Endodermal cell (in vitro differentiated cells): ENCODE measurements around the gene UBE2E1. TPM values are rescaled to one million over a fixed set of nuclear protein-coding genes. Genes with fewer than 3 reads are reported as not detected.

Experiments used
- DNase-seq: peaks from one replicate; pipeline ENCODE4 v3.0.0-alpha.2; 2017
- H3K27ac ChIP-seq: 2 replicates; pipeline ENCODE4 v1.5.1; 2013; ENCODE audit warnings: mild to moderate bottlenecking, low read depth, low read length, moderate library complexity
- H3K27me3 ChIP-seq: 2 replicates; pipeline ENCODE4 v1.6.1; 2013; ENCODE audit warnings: mild to moderate bottlenecking, low read length, moderate library complexity; ENCODE audit not compliant: insufficient read depth, control insufficient read depth, poor library complexity, severe bottlenecking
- H3K36me3 ChIP-seq: 2 replicates; pipeline ENCODE4 v1.7.0; 2013; ENCODE audit warnings: mild to moderate bottlenecking, low read length, moderate library complexity; ENCODE audit not compliant: control insufficient read depth, insufficient read depth
- H3K4me1 ChIP-seq: one replicate; pipeline ENCODE4 v1.7.0; 2013; ENCODE audit warnings: low read length; ENCODE audit not compliant: control insufficient read depth, insufficient read depth
- H3K4me3 ChIP-seq: 2 replicates; pipeline ENCODE4 v1.5.1; 2013; ENCODE audit warnings: mild to moderate bottlenecking, low read length, moderate library complexity
- H3K9ac ChIP-seq: 2 replicates; pipeline ENCODE4 v1.6.1; 2013; ENCODE audit warnings: mild to moderate bottlenecking, low read length, moderate library complexity; ENCODE audit not compliant: poor library complexity, severe bottlenecking; ENCODE audit errors: extremely low read depth
- H3K9me3 ChIP-seq: 2 replicates; pipeline ENCODE4 v1.6.1; 2013; ENCODE audit warnings: mild to moderate bottlenecking, low read length, moderate library complexity; ENCODE audit not compliant: control insufficient read depth
- H3K27ac Mint-ChIP-seq: 2 replicates; pipeline ENCODE4 v1.8.0; 2020; ENCODE audit warnings: mixed read lengths
- H3K27me3 Mint-ChIP-seq: 2 replicates; pipeline ENCODE4 v1.8.0; 2021; ENCODE audit warnings: mild to moderate bottlenecking, mixed read lengths; ENCODE audit not compliant: insufficient read depth
- H3K36me3 Mint-ChIP-seq: 2 replicates; pipeline ENCODE4 v1.8.0; 2020; ENCODE audit warnings: low read depth, mixed read lengths
- H3K4me1 Mint-ChIP-seq: 2 replicates; pipeline ENCODE4 v1.8.0; 2020; ENCODE audit warnings: mixed read lengths
- H3K4me3 Mint-ChIP-seq: 2 replicates; pipeline ENCODE4 v1.8.0; 2020; ENCODE audit warnings: mild to moderate bottlenecking, moderate library complexity, mixed read lengths
- H3K9me3 Mint-ChIP-seq: 2 replicates; pipeline ENCODE4 v1.8.0; 2020; ENCODE audit warnings: mild to moderate bottlenecking, mixed read lengths
- WGBS, 2 experiments: methylation state at CpG; one replicate each; pipeline versions ENCODE4 v1.1.5 to v1.1.7; 2013; ENCODE audit warnings: missing lambda C conversion rate in 2 of 2, mixed read lengths in 1 of 2; ENCODE audit not compliant: insufficient coverage in 1 of 2, insufficient read length in 1 of 2; 5-methylcytosine and 5-hydroxymethylcytosine counted together
- total RNA-seq, 2 donors: library from RNA; stranded (reverse); fragmentation: NEBNext Ultra II Directional in 1 of 2; extraction: Animal tissue kit (Norgen Biotek cat#: 25700) in 1 of 2; gene quantifications; 2 replicates in 1 of 2; 3 replicates in 1 of 2; pipeline ENCODE4 v1.2.1, GENCODE V29; 2021
- TF ChIP-seq, protein P1 (sequence below): fragments of 200-600 bp; sonication (generic); conservative IDR thresholded peaks from 2 replicates; pipeline ENCODE4 v1.5.0; 2021; ENCODE audit warnings: antibody characterized with exemption, mild to moderate bottlenecking

UBE2E1 gene
- total RNA-seq, 2 donors from 2014 or later = 112 to 120 TPM

DNA sequence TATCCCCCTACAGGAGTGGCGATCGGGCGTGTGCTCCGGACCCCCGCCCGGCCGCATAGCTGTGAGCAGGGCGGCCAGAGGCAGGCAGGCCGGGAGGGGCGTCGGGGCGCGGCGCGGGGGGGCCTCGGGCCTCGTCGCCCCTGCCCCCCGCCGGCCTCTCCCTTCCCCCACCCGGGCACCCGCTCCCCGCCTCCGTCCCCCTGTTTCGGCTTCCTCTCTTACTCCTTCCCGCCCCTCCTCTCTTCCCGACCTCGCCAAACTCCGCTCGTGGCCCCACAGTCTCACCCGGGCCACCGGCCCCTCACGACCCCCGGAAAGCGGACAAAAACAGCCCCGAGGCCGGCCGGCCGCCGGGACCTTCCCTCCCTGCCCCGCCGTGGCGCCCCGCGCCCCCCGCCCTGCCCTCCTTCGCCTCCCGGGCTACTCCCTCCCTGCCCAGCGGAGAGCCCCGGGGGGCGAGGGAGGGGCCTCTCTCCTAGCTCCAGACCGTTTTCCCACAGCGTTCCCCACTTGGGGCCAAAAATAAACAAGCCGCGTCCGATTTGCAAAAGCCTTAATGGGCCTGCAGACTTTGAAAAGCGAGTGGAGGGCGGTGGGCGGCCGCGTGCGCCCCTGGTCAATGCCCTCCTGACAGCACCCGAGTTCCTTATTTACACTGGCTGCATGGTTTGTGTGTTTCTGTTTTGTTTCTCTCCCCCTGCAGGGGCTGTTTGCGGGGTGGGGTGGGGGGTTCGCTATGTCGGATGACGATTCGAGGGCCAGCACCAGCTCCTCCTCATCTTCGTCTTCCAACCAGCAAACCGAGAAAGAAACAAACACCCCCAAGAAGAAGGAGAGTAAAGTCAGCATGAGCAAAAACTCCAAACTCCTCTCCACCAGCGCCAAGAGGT, 1.0 kb downstream of the UBE2E1 start:
- Mint-ChIP-seq H3K9me3 (no peaks in the 10 kb centered on the region), H3K4me1 (peaks cover 47% of the 10 kb centered on the region), H3K4me3 (peak overlapping the region; percentile 91), H3K27ac (peak overlapping the region; percentile 92), H3K36me3 (peaks cover 17% of the 10 kb centered on the region), H3K27me3 (peaks cover 3% of the 10 kb centered on the region)
- TF ChIP-seq, protein P1, sequence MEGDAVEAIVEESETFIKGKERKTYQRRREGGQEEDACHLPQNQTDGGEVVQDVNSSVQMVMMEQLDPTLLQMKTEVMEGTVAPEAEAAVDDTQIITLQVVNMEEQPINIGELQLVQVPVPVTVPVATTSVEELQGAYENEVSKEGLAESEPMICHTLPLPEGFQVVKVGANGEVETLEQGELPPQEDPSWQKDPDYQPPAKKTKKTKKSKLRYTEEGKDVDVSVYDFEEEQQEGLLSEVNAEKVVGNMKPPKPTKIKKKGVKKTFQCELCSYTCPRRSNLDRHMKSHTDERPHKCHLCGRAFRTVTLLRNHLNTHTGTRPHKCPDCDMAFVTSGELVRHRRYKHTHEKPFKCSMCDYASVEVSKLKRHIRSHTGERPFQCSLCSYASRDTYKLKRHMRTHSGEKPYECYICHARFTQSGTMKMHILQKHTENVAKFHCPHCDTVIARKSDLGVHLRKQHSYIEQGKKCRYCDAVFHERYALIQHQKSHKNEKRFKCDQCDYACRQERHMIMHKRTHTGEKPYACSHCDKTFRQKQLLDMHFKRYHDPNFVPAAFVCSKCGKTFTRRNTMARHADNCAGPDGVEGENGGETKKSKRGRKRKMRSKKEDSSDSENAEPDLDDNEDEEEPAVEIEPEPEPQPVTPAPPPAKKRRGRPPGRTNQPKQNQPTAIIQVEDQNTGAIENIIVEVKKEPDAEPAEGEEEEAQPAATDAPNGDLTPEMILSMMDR = no peak
- H3K27ac ChIP-seq = peak overlapping the region; percentile 36
- H3K36me3 ChIP-seq = peaks cover 17% of the 10 kb centered on the region
- H3K27me3 ChIP-seq = no peaks in the 10 kb centered on the region
- peak; percentile 81 for DNase-seq
- H3K4me3 ChIP-seq = peak overlapping the region; percentile 87
- H3K9me3 ChIP-seq = no peaks in the 10 kb centered on the region
- H3K4me1 ChIP-seq = peaks cover 10% of the 10 kb centered on the region
- 0 to 1% methylated on average over 10 to 69 of the region's 71 CpGs for WGBS, 2 experiments
- peak overlapping the region; percentile 48 for H3K9ac ChIP-seq

DNA sequence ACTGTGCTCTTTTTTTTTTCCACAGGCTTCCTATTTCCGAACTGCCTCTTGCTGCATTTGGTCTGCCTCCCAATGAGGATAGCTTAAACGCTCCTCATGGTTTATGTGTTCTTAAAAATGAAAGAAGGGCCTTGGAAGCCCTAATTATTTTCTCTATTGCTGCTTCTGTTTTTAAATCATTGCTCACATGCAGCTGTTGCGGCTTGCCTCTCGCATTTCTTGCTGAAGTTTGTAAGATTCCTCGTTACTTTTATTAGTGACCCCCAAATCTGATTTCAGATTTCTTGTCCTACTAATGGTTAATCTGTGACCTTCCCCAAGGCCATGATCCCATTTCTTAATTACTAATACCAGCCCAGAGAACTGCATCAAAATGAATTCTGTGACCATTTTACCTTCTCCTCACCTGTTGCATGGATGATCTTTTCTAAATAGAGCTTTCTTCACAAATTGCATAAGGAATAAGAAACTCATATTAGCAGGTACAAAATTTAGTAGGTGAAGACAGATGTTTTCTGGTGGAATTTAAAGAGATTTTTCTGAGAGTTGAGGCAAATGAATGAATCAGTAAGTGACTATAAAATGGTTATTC, 1.8 kb downstream of the UBE2E1 start:
- no peaks in the 10 kb centered on the region for H3K27me3 ChIP-seq
- Mint-ChIP-seq H3K4me3 (peak overlapping the region; percentile 91), H3K4me1 (peaks cover 54% of the 10 kb centered on the region), H3K36me3 (peaks cover 24% of the 10 kb centered on the region), H3K27me3 (peaks cover 3% of the 10 kb centered on the region), H3K9me3 (no peaks in the 10 kb centered on the region), H3K27ac (peak overlapping the region; percentile 92)
- peaks cover 10% of the 10 kb centered on the region for H3K4me1 ChIP-seq
- H3K4me3 ChIP-seq = peak overlapping the region; percentile 87
- peak overlapping the region; percentile 48 for H3K9ac ChIP-seq
- WGBS, 2 experiments = 37 to 42% methylated on average over 4 to 5 of the region's 5 CpGs
- no peaks in the 10 kb centered on the region for H3K9me3 ChIP-seq
- peaks cover 24% of the 10 kb centered on the region for H3K36me3 ChIP-seq
- no peak for DNase-seq
- H3K27ac ChIP-seq = no peak overlapping the region
- TF ChIP-seq, protein P1 = no peak

DNA sequence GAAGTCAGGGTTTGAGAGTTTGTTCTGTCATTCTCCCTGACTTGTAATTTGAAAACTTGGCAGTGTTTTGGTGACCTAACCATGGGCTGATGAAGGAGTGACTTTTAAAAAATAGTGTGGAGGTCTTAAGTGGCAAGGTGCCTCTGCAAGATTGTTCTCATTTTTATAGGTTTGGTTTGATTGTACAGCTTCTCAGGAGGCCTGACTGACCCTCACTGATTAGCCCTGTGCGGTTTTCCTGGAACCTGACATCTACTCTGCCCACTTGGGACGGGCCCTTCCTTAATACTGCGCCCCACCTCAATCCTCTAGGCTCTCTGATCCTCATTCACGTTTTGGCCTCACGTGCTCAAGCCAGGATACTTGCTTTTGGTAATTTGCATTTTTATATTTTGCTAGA, 2.8 kb downstream of the UBE2E1 start:
- H3K4me3 ChIP-seq = peak overlapping the region; percentile 87
- no peaks in the 10 kb centered on the region for H3K27me3 ChIP-seq
- TF ChIP-seq, protein P1 = no peak
- peaks cover 57% of the 10 kb centered on the region for H3K4me1 Mint-ChIP-seq
- peak overlapping the region; percentile 91 for H3K4me3 Mint-ChIP-seq
- peaks cover 3% of the 10 kb centered on the region for H3K27me3 Mint-ChIP-seq
- no peak overlapping the region for H3K27ac ChIP-seq
- H3K9me3 Mint-ChIP-seq = no peaks in the 10 kb centered on the region
- no peak overlapping the region for H3K27ac Mint-ChIP-seq
- H3K4me1 ChIP-seq = peaks cover 10% of the 10 kb centered on the region
- H3K36me3 Mint-ChIP-seq = peaks cover 32% of the 10 kb centered on the region
- peaks cover 31% of the 10 kb centered on the region for H3K36me3 ChIP-seq
- no peak for DNase-seq
- no peaks in the 10 kb centered on the region for H3K9me3 ChIP-seq
- H3K9ac ChIP-seq = no peak overlapping the region
- 78 to 89% methylated on average over 1 to 5 of the region's 5 CpGs for WGBS, 2 experiments
